Activated CD4-positive, alpha-beta memory T cell treated with anti-CD3 and anti-CD28 coated beads for 36 hours (primary cell): Measurements from ENCODE around the gene SLC25A38. TPM values are rescaled to one million over a fixed set of nuclear protein-coding genes. Genes with fewer than 3 reads are reported as not detected.
"Not testable (repeated sequence)": the region's sequence is repeated elsewhere in the genome, so short reads cannot be mapped to it uniquely, and the experiment has no call there.

Experiments
- CTCF ChIA-PET: fragments of 350-600 bp; sonication (Branson Sonifier 250); formaldehyde crosslinking; loops from one replicate; lab custom pipeline; 2021; ENCODE audit warnings: antibody characterized with exemption, inconsistent platforms; lab: Charles Lee
- POLR2A ChIA-PET: fragments of 350-600 bp; sonication (Branson Sonifier 250); formaldehyde crosslinking; loops from one replicate; lab custom pipeline; 2021; ENCODE audit warnings: antibody characterized with exemption; lab: Charles Lee
- DNase-seq: peaks from one replicate; pipeline ENCODE4 v3.0.0-alpha.2; 2020
- H3K27ac Mint-ChIP-seq: one replicate; pipeline ENCODE4 v1.8.0; 2021; ENCODE audit warnings: mixed read lengths
- H3K27me3 Mint-ChIP-seq: one replicate; pipeline ENCODE4 v1.8.0; 2021; ENCODE audit warnings: mixed read lengths
- H3K36me3 Mint-ChIP-seq: one replicate; pipeline ENCODE4 v1.8.0; 2021; ENCODE audit warnings: mixed read lengths
- H3K4me1 Mint-ChIP-seq: one replicate; pipeline ENCODE4 v1.8.0; 2021; ENCODE audit warnings: low read depth, mixed read lengths
- H3K4me3 Mint-ChIP-seq: one replicate; pipeline ENCODE4 v1.8.0; 2021; ENCODE audit warnings: mild to moderate bottlenecking, mixed read lengths
- H3K9me3 Mint-ChIP-seq: one replicate; pipeline ENCODE4 v1.8.0; 2021; ENCODE audit warnings: mixed read lengths
- intact Hi-C: fragments of 100-400 bp; cut with micrococcal nuclease; formaldehyde crosslinking; loops from one replicate; pipeline ENCODE4 v1.15.1; 2023
- total RNA-seq, 2 experiments: library from RNA; stranded (reverse); gene quantifications; one replicate each; pipeline ENCODE4 v1.2.3, GENCODE V29; 2021

SLC25A38 gene
- total RNA-seq, 2 experiments from 2014 or later, result 23.1 to 24.9 TPM

GRCh38 chr3:39408493-39409372, 25.6 kb downstream of the SLC25A38 start:
- Mint-ChIP-seq H3K27ac (peak overlapping the region; percentile 99), H3K27me3 (peaks cover 2% of the 10 kb centered on the region), H3K4me1 (peaks cover 50% of the 10 kb centered on the region), H3K4me3 (peak overlapping the region; percentile 95), H3K9me3 (no peaks in the 10 kb centered on the region), H3K36me3 (peaks cover 67% of the 10 kb centered on the region)
- peak; percentile 70 for DNase-seq
- ChIA-PET POLR2A (interaction anchor here (0.7 to 4.2 kb wide), 4 partner anchors 8 to 1045 kb away, joined by 4 to 26 read pairs (median 9); partner anchors contain the start of gene SLC25A38), CTCF (interaction anchor here (0.8 to 4.6 kb wide), 4 partner anchors 24 to 219 kb away, joined by 3 to 13 read pairs (median 6); no protein-coding TSS in a partner anchor)
- intact Hi-C loops, result loop anchor here (5.0 kb wide), 1 partner anchor 1794 kb away; no protein-coding TSS in a partner anchor

- POLR2A ChIA-PET, result interaction anchor here (0.6 to 4.2 kb wide), 4 partner anchors 21 to 1044 kb away, joined by 3 to 26 read pairs (median 8); partner anchors contain the start of gene SLC25A38
- intact Hi-C loops, result loop anchor here (5.0 kb wide), 1 partner anchor 1793 kb away; no protein-coding TSS in a partner anchor
- CTCF ChIA-PET, result interaction anchor here (4.6 kb wide), 1 partner anchor 118 kb away, joined by 13 read pairs; no protein-coding TSS in a partner anchor
- Mint-ChIP-seq H3K27me3 (peaks cover 2% of the 10 kb centered on the region), H3K36me3 (peaks cover 70% of the 10 kb centered on the region), H3K4me1 (peaks cover 50% of the 10 kb centered on the region), H3K9me3 (no peaks in the 10 kb centered on the region), H3K27ac (peak overlapping the region; percentile 74), H3K4me3 (peak overlapping the region; percentile 95)
- no peak for DNase-seq
Observed at GRCh38 chr3:39409514-39410136, 26.5 kb downstream of the SLC25A38 start.

- H3K27ac Mint-ChIP-seq, result peak overlapping the region; percentile 11
Observed at GRCh38 chr3:39410893-39411292, 27.7 kb downstream of the SLC25A38 start.

GRCh38 chr3:39412668-39413260, 29.6 kb downstream of the SLC25A38 start:
- no peak for DNase-seq
- ChIA-PET POLR2A (interaction anchor here (0.7 to 1.4 kb wide), 4 partner anchors 19 to 240 kb away, joined by 3 to 11 read pairs (median 4); no protein-coding TSS in a partner anchor), CTCF (interaction anchor here (1.2 kb wide), 1 partner anchor 86 kb away, joined by 3 read pairs; no protein-coding TSS in a partner anchor)
- Mint-ChIP-seq H3K27me3 (no peaks in the 10 kb centered on the region), H3K9me3 (no peaks in the 10 kb centered on the region), H3K4me3 (peak overlapping the region; percentile 16), H3K27ac (peak overlapping the region; percentile 49), H3K4me1 (peaks cover 40% of the 10 kb centered on the region), H3K36me3 (peaks cover 59% of the 10 kb centered on the region)
- intact Hi-C loops, result no loop called here

More at GRCh38 chr3:39410893-39411292, 27.7 kb downstream of the SLC25A38 start:
- Mint-ChIP-seq H3K27me3 (peaks cover 2% of the 10 kb centered on the region), H3K9me3 (no peaks in the 10 kb centered on the region), H3K4me3 (peak overlapping the region; percentile 16), H3K4me1 (peaks cover 47% of the 10 kb centered on the region), H3K36me3 (peaks cover 70% of the 10 kb centered on the region)
- DNase-seq, result no peak
- ChIA-PET CTCF (no interaction called here), POLR2A (interaction anchor here (0.9 kb wide), 1 partner anchor 898 kb away, joined by 3 read pairs; no protein-coding TSS in a partner anchor)
- intact Hi-C loops, result no loop called here

GRCh38 chr3:39413691-39414420, 30.7 kb downstream of the SLC25A38 start:
- Mint-ChIP-seq H3K4me3 (no peak overlapping the region), H3K27ac (peak overlapping the region; percentile 59), H3K4me1 (peaks cover 32% of the 10 kb centered on the region), H3K9me3 (no peaks in the 10 kb centered on the region), H3K36me3 (peaks cover 48% of the 10 kb centered on the region), H3K27me3 (no peaks in the 10 kb centered on the region)
- intact Hi-C loops, result no loop called here
- DNase-seq, result no peak
- ChIA-PET POLR2A (interaction anchor here (1.1 to 1.4 kb wide), 2 partner anchors 18 to 29 kb away, joined by 3 to 11 read pairs; no protein-coding TSS in a partner anchor), CTCF (interaction anchor here (0.9 kb wide), 1 partner anchor 893 kb away, joined by 3 read pairs; no protein-coding TSS in a partner anchor)

- Mint-ChIP-seq H3K9me3 (no peaks in the 10 kb centered on the region), H3K36me3 (peaks cover 42% of the 10 kb centered on the region), H3K4me1 (peaks cover 27% of the 10 kb centered on the region), H3K4me3 (no peak overlapping the region), H3K27me3 (no peaks in the 10 kb centered on the region), H3K27ac (peak overlapping the region; percentile 3)
- ChIA-PET POLR2A (interaction anchor here (1.2 to 1.7 kb wide), 3 partner anchors 8 to 30 kb away, joined by 3 to 11 read pairs (median 10); partner anchors contain the start of gene RPSA), CTCF (no interaction called here)
- intact Hi-C loops, result no loop called here
- DNase-seq, result no peak
Observed at GRCh38 chr3:39414421-39414907, 31.3 kb downstream of the SLC25A38 start.

- peaks cover 33% of the 10 kb centered on the region for H3K36me3 Mint-ChIP-seq
Observed at GRCh38 chr3:39415302-39415701, 32.1 kb downstream of the SLC25A38 start.

GRCh38 chr3:39415983-39416382, 32.8 kb downstream of the SLC25A38 start:
- Mint-ChIP-seq H3K27ac (no peak overlapping the region), H3K9me3 (no peaks in the 10 kb centered on the region), H3K4me3 (no peak overlapping the region), H3K4me1 (peaks cover 15% of the 10 kb centered on the region), H3K27me3 (no peaks in the 10 kb centered on the region), H3K36me3 (peaks cover 27% of the 10 kb centered on the region)
- intact Hi-C loops, result loop anchor here (2.0 kb wide), 1 partner anchor 575 kb away; no protein-coding TSS in a partner anchor
- CTCF ChIA-PET, result interaction anchor here (1.2 to 1.7 kb wide), 6 partner anchors 9 to 763 kb away, joined by 3 to 7 read pairs (median 4); partner anchors contain the start of gene RPSA
- POLR2A ChIA-PET, result interaction anchor here (0.8 to 1.7 kb wide), 2 partner anchors 9 to 32 kb away, joined by 3 to 10 read pairs; partner anchors contain the start of gene RPSA
- no peak for DNase-seq

More at GRCh38 chr3:39415302-39415701, 32.1 kb downstream of the SLC25A38 start:
- ChIA-PET CTCF (interaction anchor here (1.2 to 1.7 kb wide), 2 partner anchors 9 to 84 kb away, joined by 3 to 5 read pairs; no protein-coding TSS in a partner anchor), POLR2A (interaction anchor here (0.8 to 1.7 kb wide), 3 partner anchors 9 to 31 kb away, joined by 3 to 10 read pairs (median 3); partner anchors contain the start of gene RPSA)
- H3K9me3 Mint-ChIP-seq, DNase-seq, H3K27me3 Mint-ChIP-seq, H3K27ac Mint-ChIP-seq, H3K4me3 Mint-ChIP-seq, intact Hi-C loops: not testable (repeated sequence)
- peaks cover 20% of the 10 kb centered on the region for H3K4me1 Mint-ChIP-seq

- CTCF ChIA-PET, result interaction anchor here (0.7 to 1.7 kb wide), 9 partner anchors 10 to 762 kb away, joined by 3 to 7 read pairs (median 3); partner anchors contain the start of gene RPSA
- intact Hi-C loops, result loop anchor here (2.0 kb wide), 1 partner anchor 574 kb away; no protein-coding TSS in a partner anchor
- not testable (repeated sequence) for H3K9me3 Mint-ChIP-seq, H3K4me3 Mint-ChIP-seq, H3K4me1 Mint-ChIP-seq, DNase-seq, H3K27ac Mint-ChIP-seq, H3K27me3 Mint-ChIP-seq
- peaks cover 24% of the 10 kb centered on the region for H3K36me3 Mint-ChIP-seq
- POLR2A ChIA-PET, result interaction anchor here (0.6 to 1.6 kb wide), 2 partner anchors 9 kb away, joined by 3 to 7 read pairs; no protein-coding TSS in a partner anchor
Observed at GRCh38 chr3:39416998-39417397, 33.8 kb downstream of the SLC25A38 start.

- DNase-seq, CTCF ChIA-PET, H3K27ac Mint-ChIP-seq, POLR2A ChIA-PET, H3K9me3 Mint-ChIP-seq, H3K4me3 Mint-ChIP-seq, H3K4me1 Mint-ChIP-seq, intact Hi-C loops, H3K27me3 Mint-ChIP-seq: not testable (repeated sequence)
- H3K36me3 Mint-ChIP-seq, result peaks cover 11% of the 10 kb centered on the region
Observed at GRCh38 chr3:39418556-39419225, 35.5 kb downstream of the SLC25A38 start.
